ENCODE measurements around the gene PDIA6.

DNA sequence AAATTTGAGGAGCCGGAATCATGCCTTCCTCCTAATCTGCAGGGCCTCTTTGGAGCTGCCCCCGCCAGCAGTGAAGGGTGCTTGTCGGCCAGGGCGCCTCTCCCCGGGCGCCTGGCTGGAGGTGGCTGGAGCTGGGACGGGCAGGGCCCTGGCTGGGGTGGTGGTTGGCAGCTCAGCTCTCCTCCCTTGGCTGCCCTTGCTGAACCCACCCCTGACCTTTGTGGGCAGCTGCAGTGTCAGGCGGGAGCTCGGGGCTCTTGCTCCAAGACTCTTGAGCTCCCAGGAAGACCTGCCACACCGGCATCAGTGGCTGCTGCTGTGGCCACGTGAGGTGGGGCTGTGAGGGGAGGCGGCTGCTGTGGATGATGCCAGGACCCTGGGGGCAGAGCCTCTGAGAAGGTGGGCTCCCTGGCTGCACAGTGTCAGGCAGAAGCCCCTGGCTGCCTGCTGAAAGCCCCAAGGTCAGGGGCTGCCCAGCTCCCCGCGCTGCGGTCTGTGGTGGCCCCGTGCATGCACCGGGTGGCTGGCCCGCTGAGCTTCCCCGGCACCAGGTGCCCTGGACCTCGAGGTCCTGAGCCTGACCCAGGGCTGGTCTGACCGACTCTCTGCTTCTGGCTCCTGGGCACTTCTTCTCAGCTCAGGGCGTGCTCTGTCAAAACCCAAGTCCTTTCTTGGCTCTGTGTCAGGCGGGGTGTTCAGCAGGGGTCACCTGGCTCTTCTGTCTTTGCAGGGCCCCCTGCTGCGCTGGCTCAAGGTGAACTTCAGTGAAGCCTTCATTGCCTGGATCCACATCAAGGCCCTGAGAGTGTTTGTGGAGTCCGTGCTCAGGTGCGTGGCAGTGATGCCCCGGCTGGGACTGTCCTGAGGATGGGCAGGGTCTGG, 34.5 kb downstream of the PDIA6 start:
- no peak for TF ChIP-seq POLR2A (IDR thresholded peaks at IDR 0.05; ENCODE audit: low read depth, low read length)
- TF ChIP-seq POLR2AphosphoS5 (IDR thresholded peaks at IDR 0.05; ENCODE audit: low read depth, low read length) = no peak
- no peak for TF ChIP-seq SPI1 (IDR thresholded peaks at IDR 0.05; ENCODE audit: low read depth, low read length)
- TF ChIP-seq POU2F2 (IDR thresholded peaks at IDR 0.05; ENCODE audit: low read depth, low read length) = no peak

Data from GM12891 (cell line).